GM21447 (cell line): ENCODE measurements around the gene ABCC4.

ENCODE experiments used
- ATAC-seq: cut with Tn5 transposase; IDR thresholded peaks from one replicate; pipeline ENCODE4 v1.9.1; 2021; ENCODE audit not compliant: unreplicated experiment

Gene ABCC4

DNA sequence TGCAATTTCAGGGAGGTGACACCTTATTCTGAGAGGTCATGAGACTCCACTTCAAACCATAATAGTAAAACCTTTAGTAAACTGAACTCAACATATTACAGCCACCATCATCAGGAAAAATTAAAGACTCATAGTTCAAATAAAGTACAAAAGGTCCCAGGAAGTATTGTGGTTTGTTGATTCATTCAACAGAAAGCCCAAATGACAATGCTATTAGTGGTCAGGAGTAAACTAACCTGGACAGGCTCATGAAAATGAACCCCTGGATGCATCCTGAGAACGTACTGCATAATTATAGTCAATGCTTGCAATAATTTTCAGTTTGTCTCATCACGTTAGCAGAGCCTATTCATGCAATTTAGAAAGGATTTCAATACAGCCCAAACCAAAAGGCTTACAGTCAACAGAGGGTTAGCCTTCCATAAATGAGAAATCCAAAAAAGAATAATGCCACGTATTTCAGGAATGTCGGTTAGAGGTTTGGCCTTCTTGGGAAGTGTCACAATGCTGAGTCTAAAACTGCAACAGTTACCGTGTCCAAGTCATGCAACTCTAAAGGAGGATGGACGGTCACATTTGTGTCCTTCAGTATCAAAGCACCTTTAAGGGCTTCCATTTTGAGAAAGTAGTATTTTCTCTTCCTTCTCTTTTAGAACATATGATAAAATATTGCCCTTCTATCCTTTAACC lies 280.8 kb downstream of the ABCC4 start:
- no peak for ATAC-seq

DNA sequence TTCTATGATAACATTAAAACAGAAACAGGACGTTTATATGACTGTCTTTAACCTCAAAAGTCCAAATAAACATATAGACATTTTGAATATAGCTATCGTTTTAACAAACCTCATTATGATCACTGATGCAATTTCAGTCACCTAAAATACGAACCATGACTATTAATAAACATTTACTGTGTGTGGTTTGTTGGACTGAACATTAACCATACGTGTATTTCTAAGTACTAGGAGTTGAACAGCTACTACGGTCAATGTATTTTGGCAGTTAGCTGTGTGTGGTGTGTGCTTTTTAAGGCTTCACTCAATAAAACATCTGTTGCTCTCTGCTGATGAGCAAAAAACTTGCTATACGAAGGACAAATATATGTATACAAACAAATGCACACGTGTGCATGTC lies 281.4 kb downstream of the ABCC4 start:
- ATAC-seq, result no peak

DNA sequence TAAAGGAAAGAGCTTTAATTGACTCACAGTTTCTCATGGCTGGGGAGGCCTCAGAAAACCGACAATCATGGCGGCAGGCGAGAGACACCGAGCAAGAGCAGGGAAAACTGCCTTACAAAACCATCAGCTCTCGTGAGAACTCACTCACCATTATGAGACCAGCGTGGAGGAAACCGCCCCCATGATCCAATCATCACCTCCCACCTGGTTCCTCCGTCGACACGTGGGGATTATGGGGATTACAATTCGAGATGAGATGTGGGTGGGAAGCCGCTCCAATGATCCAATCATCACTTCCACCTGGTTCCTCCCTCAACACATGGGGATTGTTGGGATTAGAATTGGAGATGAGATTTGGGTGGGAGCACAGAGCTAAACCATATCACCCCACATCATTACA lies 293.9 kb downstream of the ABCC4 start:
- no peak for ATAC-seq

DNA sequence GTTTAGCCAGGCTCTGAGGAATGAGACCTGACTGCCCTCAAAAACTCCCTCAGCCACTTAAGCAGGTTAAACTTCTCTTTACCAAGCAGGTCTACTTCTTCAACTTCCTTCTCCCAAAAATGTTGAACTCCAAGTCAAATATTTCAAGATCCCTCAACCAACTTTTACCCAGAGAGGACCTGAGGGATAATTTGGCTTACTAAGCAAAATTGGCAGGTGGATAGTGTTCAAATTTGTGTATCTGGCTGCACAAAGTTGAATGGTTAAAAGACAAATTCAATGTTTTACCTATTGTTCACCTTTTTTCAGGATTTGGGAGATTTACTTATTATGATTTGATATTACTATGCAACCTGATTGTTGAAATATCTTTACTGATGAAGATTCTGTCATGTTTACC lies 296.0 kb downstream of the ABCC4 start:
- no peak for ATAC-seq

DNA sequence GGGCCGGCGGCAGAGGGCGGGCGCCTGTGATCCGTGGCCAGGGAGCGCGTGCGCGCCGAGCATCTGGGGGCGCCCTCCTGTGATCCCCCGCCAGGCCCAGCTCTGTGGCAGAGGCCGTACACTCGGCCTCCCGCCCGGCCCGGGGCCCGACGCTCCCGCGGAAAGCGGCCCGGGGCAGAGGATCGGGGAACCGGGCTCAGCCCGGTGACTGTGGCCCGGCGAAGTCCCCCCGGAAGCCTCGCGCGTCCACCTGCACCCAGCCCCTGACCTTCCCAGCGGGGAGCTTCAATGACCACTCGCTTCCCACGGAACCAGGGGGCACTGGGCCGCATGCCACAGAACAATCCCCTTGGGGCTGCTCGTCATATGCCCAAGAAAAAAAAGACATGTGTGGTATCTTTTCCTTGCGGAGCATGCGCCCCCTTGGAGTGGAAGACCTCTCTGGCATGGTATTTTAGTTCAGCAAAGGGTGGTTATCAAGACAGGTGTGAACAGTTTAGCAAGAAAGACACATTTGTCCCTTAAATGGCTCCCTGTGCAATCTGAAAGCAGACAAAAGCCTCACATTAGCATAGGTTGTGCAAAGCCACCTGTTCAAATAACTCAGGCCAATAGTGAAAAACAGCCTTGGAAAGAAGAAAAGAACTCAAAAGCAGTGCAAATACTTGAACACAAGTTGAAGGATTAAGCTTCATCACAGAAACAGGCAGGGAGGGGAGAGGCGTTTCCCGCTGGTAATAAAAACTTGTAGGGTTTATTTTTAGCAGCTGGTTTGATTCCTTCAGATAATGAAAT lies 298.0 kb downstream of the ABCC4 start:
- no peak for ATAC-seq

DNA sequence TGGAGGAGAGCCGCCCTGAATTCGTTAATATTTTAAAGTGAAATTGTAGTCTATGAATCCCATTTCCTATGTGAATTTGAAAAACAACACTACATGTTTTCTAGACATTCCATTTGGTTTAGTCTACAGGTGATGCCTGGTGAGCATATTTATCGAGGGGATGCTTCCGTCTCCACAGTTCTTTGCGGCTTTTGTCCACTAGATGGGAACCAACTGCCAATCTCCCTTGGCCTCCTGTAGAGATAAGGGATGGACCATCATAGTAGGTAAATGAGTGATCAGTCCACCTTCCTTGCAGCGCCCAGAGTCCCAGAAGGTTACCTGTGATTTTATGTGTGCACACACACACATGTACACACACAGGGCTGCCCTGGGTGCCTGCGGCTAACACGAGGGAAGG lies 299.1 kb downstream of the ABCC4 start:
- ATAC-seq, result no peak

DNA sequence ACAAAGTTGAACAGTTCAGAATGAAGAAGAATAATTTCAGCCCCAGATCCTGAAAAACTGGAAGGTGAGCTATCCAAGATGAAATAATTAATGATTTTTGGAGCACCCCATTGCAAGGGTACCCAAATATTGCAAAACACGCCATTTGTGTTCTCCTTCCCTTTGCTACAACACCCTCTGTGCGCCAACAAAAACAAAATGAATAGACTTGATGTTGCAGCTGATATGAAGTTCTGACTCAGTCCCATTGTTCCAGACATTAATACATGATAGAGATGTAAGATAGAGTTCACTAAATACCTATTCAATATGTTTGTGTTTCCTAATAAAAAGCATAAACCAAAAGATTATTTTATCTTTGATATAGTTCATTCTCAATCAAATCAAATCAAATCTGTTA lies 301.4 kb downstream of the ABCC4 start:
- no peak for ATAC-seq

DNA sequence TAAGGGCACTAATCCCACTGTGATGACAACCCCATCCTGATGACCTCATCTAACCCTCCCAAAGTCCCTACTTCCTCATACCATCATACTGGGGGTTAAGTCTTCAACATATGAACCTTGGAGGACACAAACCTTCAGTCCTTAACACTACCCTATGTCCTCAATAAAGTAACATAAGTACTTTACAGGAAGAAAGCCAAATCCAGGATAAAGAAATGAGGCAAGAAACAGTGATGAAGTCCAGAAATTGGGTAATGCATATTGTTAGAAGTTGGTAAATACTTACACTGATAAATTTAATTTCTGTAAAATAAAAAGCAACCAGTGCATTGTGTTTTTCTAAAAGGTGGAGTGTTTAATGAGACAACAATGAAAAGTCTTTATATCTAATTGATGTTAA lies 304.1 kb downstream of the ABCC4 start:
- no peak for ATAC-seq

DNA sequence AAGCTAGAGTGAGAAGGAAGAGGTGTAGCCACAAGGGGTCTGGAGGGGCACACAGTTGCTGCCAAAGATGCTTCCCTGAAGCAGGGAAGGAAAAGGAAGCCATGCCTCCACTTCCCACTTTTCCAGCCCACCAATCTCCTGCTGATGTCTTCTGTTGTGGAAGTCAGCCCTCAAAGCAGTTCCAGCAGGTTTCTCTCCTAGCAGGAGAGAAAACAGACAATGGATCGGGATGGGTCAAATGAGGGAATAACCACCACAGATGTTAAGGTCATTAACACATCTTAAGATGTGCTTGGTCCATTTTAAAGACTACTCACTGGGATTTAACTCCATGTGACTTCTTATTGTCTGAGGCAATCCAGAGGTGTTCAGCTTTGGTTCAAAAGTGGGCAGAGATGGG lies 304.8 kb downstream of the ABCC4 start:
- ATAC-seq, result no peak

DNA sequence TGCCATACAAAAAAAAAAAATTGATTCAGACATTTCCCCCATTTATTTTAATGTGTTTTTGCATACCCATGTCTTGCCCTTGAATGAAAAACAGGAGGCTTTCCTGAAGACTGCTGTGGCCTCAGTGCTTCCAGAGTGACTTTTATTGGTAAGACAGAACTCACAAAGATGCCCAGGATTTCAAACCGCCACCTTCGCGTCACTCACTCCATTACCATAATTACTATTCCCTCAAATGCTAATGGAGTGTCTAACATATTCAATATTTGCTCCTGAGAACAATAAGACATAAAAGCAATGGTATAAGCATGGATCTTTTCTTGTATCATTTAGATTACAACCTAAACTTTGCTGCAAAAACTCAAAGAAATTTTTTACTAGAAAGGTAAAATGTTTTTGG lies 306.7 kb downstream of the ABCC4 start:
- no peak for ATAC-seq

DNA sequence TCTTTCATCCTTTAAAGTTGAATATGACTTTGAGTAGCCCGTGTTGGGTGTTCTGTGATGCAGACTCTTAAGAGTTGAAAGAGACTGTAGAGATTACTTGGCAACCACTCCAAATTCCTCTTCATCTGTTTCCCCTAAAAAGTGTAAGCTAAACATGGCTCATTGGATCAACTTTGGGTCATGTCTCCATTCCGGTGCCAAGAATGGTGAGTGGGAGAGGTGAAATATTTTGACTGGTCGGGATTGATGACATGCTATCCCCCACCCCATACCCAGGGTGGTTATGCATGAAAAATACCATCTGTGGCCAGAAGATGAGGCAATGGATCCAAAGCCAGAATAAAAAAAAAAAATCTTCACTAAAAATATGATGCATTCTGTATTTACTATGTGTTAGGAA lies 307.6 kb downstream of the ABCC4 start:
- no peak for ATAC-seq

DNA sequence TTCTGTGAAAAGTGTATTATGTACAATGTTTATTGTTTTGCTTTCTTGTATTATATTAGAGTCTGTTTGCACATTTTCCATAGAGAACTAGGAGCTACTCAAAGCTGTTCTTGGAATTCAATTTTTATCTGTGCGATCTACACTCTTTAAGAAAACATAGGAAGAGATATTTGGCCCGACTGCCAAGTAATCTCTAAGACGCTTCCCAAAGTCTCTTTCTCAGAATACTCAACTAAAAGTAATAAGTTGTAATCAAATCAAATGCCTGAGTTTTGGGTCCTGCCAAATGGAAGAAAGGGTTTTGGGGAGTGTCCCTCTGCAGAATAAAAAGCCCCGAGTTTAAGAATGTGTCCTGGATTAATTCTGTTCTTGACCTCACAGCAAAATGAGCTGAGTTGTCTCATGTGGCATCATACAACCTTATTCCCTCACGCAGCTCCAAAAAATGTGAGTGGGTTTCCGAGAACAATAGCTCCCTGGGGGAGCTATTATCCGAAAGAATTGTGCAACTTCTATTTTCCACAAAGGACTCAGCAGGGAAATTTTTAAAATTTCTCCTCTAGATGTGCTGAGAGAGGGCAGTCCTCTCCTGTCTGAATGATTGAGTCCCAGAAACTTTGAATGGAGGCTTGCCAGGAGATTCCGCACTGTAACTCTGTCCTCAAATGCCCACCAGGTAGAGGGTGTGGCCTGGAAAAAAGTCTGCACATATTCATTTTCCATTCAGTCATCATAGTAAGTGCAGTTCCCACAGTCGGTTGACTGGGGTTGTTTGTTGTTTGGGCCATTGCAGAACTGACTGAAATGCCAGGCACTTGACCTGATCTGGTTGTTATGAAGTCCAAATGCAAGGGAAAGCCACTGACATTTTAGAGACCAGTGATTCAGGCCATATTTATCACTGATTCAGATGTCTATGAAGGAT lies 309.0 kb downstream of the ABCC4 start:
- ATAC-seq, result no peak

DNA sequence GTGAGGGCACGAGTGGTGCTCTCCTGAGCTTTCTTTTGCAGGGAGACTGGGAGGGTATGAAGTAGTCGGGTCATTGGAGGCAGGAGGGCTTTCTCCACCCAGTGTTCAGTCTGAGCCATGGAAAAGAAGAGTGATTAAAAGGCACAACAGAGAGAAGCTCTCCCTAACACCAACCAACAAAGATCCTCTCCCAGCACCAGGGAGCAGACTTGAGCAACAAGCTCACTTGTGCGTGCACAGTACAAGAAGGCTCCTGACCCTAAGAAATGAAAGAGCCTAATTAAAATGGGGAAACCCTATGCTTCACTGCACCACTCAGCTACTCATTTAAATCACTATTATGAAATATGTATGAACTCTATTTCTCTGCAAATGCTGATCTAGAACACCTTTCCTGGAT lies 312.6 kb downstream of the ABCC4 start:
- no peak for ATAC-seq

DNA sequence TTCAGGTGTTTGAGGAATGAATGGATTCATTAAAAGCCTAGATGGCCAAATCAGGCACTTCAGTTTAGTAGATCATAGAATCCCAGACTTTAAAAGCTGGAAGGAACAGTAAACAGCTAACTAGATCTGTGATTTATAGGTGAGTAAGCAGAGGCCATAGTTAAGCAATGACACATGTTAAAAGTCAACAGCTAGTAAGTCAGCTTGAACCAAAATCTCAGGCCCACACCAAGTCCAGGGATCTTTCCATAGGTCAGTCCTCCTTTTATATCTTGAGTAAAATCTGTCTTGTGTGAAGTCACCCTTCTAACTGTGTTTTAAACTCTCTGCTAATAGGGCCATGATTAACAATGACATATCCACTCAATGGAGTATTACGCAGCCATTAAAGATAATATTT lies 313.4 kb downstream of the ABCC4 start:
- ATAC-seq, result no peak

DNA sequence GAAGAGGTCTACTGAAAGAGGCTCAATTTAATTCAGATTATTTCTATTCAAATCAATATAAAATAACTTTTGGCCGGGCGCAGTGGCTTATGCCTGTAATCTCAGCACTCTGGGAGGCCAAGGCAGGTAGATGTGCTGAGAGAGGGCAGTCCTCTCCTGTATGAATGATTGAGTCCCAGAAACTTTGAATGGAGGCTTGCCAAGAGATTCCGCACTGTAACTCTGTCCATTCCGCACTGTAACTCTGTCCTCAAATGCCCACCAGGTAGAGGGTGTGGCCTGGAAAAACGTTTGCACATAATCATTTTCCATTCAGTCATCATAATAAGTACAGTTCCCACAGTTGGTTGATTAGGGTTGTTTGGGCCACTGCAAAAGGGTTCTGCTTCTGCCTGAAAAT lies 314.2 kb downstream of the ABCC4 start:
- no peak for ATAC-seq

DNA sequence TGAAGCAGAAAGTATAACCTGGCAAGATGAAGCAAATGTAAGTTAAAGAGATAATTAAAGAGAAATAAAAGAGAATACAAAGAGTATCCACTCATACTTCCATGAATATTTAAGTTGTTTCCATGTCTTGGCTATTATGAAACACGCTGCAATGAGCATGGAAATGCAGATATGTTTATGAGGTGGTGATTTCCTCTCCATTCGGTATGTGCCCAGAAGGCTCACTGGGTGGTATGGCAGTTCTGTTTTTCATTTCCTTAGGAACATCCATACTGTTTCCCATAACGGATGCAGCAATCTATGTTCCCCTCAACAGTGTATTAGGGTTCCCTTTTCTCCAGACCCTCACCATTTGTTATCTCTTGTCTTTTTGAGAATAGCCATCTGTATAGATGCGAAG lies 316.3 kb downstream of the ABCC4 start:
- ATAC-seq, result no peak

DNA sequence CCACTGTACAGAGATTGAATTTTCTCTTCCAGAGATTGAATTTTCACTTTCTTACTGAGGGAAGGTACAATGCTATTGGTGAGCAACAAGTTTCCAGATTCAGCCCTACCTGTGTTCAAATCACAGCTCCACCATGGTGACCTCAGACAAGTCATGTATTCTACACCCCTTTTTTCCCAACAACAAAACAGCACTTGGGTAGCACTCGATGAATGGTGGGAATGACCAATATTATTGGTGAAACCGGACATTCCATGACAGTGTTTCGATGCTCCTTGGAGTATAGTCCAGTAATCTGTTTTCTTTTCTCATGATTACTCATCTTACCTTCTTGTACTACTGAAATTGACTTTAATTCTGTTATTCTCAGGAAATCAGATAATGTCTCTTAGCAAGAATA lies 322.7 kb downstream of the ABCC4 start:
- no peak for ATAC-seq

DNA sequence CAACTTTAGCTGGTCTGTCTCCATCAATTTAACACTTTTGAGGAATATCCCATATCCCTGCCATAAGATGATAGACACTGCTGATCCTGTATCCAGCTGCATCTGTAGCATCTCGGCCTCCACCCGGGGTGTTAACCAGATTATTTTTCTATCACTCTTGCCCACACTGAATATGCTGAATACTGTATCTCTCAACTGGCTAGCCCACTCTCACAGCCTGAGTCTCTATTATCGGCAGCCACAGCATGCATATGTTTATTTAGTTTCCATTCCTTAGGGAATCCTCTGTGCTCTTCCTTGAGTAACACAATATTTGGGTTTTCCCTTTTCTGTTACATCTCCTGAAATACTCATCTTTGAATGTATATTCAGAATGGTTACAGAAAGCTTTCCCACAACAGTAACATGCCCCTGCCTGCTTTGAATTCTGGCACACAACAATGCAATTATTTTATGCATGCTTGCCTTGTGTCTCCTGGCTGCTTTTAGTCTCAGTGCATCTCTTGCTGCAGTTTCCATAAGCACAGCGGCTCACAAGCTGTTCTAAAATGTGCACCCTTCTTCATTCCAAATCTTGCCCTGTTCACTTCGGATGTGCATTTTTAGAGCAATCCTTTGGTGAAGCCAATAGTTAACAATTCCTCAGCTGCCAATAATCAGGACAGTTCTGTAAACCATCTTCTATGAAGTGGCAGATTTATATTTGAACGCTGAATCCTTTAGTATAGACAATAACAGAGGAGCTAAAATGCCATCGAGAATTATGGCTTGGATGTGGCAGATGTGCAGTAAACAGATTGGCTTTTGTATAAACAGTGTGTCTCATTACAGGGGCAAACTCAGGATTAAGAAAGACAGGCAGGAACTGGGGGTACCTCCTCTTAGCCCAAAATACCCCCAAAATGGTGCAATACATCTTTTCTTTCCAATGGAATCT lies 327.0 kb downstream of the ABCC4 start:
- no peak for ATAC-seq

DNA sequence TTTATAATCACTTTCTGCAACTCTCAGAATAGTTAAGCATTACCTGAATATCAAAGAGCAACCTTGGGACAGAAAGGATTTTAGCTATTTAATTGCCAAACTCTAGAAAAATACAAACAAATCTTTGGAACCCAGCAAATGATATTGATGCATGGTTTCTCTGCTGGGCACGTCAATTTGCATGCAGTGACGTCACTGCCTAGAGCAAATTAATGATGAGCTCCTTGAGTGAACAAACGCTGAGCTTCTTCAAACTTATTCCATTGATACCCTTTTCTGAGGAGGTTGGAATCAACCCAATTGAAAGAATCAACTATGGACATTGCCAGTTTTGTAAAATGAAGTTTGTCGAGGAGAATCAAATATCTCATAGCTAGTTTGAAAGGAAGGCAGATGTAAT lies 329.0 kb downstream of the ABCC4 start:
- ATAC-seq, result no peak
